Right cardiac atrium (tissue), 5 donors: ENCODE data around the gene AMDHD2. TPM values are rescaled to one million over a fixed set of nuclear protein-coding genes. Genes with fewer than 3 reads are reported as not detected.

ENCODE experiments used
- ATAC-seq, 2 donors: fragments of 200-7000 bp; cut with Tn5 transposase; one replicate each; pipeline versions ENCODE4 v1.8.0 to v1.9.1; 2020; ENCODE audit warnings: moderate library complexity in 2 of 2, mild to moderate bottlenecking in 1 of 2
- DNase-seq, 3 donors: peaks; one replicate each; pipeline ENCODE4 v3.0.0-alpha.2; 2020
- H3K27ac ChIP-seq: one replicate; pipeline ENCODE4 v1.5.1; 2013; ENCODE audit warnings: mild to moderate bottlenecking, low read length, control low read depth, moderate library complexity
- H3K27me3 ChIP-seq: one replicate; pipeline ENCODE4 v1.6.1; 2013; ENCODE audit not compliant: control insufficient read depth, insufficient read depth
- H3K4me1 ChIP-seq: one replicate; pipeline ENCODE4 v1.6.1; 2013; ENCODE audit warnings: low read length; ENCODE audit not compliant: control insufficient read depth, insufficient read depth
- H3K4me3 ChIP-seq: one replicate; pipeline ENCODE4 v1.5.1; 2013; ENCODE audit warnings: low read length, control low read depth
- H3K9me3 ChIP-seq: one replicate; pipeline ENCODE4 v1.6.1; 2013; ENCODE audit warnings: low read length; ENCODE audit not compliant: control insufficient read depth
- WGBS: extraction: QIAGEN DNeasy Blood & Tissue Kit; methylation state at CpG from one replicate; pipeline ENCODE4 v1.1.7; 2013; 5-methylcytosine and 5-hydroxymethylcytosine counted together
- intact Hi-C, 4 donors: fragments of 100-400 bp; cut with DNase I; formaldehyde crosslinking; loops; one replicate each; pipeline versions ENCODE4 v1.11.0 to v1.14.0; 2022 to 2023
- polyA plus RNA-seq: library from polyadenylated mRNA; stranded (reverse); fragments of 200-250 nt; gene quantifications from one replicate; pipeline ENCODE4 v1.2.3, GENCODE V29; 2013
- total RNA-seq, 4 donors: library from RNA; stranded (reverse); fragmentation: NEBNext Ultra II Directional; extraction: Animal tissue kit (Norgen Biotek cat#: 25700); gene quantifications; one replicate each; pipeline ENCODE4 v1.2.1, GENCODE V29; 2021
- donor health status: healthy with polysubstance abuse.
- donor health status: DM: no; HTN: yes; CAD: no.
- donor health status: DM: no; HTN: no; CAD: no.
- donor health status: DM: no; HTN: yes; CAD: no; lungs with severe emphysema.
- donor health status: DM: yes; HTN: yes; CAD: no.

AMDHD2 gene
- total and polyA plus RNA-seq, 5 donors = 10.6 to 16.5 (median 13.2) TPM

GRCh38 chr16:2520784-2521531 is 787 bp downstream of the AMDHD2 start:
- ATAC-seq = no peak
- peak overlapping the region; percentile 7 for H3K27ac ChIP-seq
- WGBS = 18% methylated on average over 41 of the region's 41 CpGs
- H3K27me3 ChIP-seq = no peaks in the 10 kb centered on the region
- H3K9me3 ChIP-seq = no peaks in the 10 kb centered on the region
- DNase-seq = peak in 2 of 3 donors; percentile 75 to 76
- H3K4me3 ChIP-seq = peak overlapping the region; percentile 73
- intact Hi-C loops = no loop called here
- H3K4me1 ChIP-seq = peaks cover 12% of the 10 kb centered on the region

GRCh38 chr16:2523801-2524231 is 3.6 kb downstream of the AMDHD2 start:
- no peaks in the 10 kb centered on the region for H3K9me3 ChIP-seq
- no peaks in the 10 kb centered on the region for H3K27me3 ChIP-seq
- peaks cover 2% of the 10 kb centered on the region for H3K4me1 ChIP-seq
- H3K4me3 ChIP-seq = no peak overlapping the region
- intact Hi-C loops = no loop called here
- H3K27ac ChIP-seq = no peak overlapping the region
- ATAC-seq (no peak), DNase-seq (peak in 1 of 3 donors; percentile 31)
- 87% methylated on average over 6 of the region's 6 CpGs for WGBS

GRCh38 chr16:2524339-2524938 is 4.3 kb downstream of the AMDHD2 start:
- no peak for ATAC-seq
- peak in 1 of 3 donors; percentile 25 for DNase-seq
- intact Hi-C loops = no loop called here
- WGBS = 92% methylated on average over 9 of the region's 9 CpGs
- H3K4me3 ChIP-seq = no peak overlapping the region
- no peak overlapping the region for H3K27ac ChIP-seq
- no peaks in the 10 kb centered on the region for H3K9me3 ChIP-seq
- H3K27me3 ChIP-seq = no peaks in the 10 kb centered on the region
- no peaks in the 10 kb centered on the region for H3K4me1 ChIP-seq

DNA sequence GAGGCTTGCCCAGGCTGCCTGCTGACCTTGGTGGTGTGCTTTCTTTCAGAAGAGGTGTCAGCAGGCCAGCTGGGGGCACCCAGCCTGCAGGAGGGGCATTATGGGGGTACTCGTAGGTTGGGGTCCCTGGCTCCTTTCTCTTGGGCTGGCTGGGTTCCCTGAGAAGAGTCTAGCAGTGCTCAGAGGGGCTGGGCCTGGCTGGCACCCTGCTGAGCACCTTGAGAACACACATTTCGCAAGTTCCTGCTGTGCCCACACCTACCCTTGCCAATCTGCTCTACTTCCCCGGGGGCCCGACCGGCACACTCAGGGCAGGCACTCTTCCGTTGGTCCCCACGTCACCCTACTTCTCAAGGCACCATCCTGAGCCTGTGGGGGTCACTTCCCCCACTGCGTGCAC is 6.0 kb downstream of the AMDHD2 start:
- Histone ChIP-seq H3K27me3 (no peaks in the 10 kb centered on the region), H3K27ac (no peak overlapping the region), H3K9me3 (no peaks in the 10 kb centered on the region), H3K4me1 (no peaks in the 10 kb centered on the region), H3K4me3 (no peak overlapping the region)
- DNase-seq (peak in 2 of 3 donors; percentile 37 to 57), ATAC-seq (no peak)
- 84% methylated on average over 8 of the region's 8 CpGs for WGBS
- intact Hi-C loops = no loop called here

GRCh38 chr16:2527071-2527783 is 7.1 kb downstream of the AMDHD2 start:
- DNase-seq = peak in 2 of 3 donors; percentile 51 to 55
- no peaks in the 10 kb centered on the region for H3K27me3 ChIP-seq
- no peaks in the 10 kb centered on the region for H3K9me3 ChIP-seq
- intact Hi-C loops = no loop called here
- no peaks in the 10 kb centered on the region for H3K4me1 ChIP-seq
- no peak overlapping the region for H3K27ac ChIP-seq
- H3K4me3 ChIP-seq = no peak overlapping the region
- ATAC-seq = no peak
- 91% methylated on average over 12 of the region's 12 CpGs for WGBS

GRCh38 chr16:2527784-2528100 is 7.6 kb downstream of the AMDHD2 start:
- 96% methylated on average over 24 of the region's 24 CpGs for WGBS
- Histone ChIP-seq H3K27ac (no peak overlapping the region), H3K27me3 (no peaks in the 10 kb centered on the region), H3K4me3 (no peak overlapping the region), H3K9me3 (no peaks in the 10 kb centered on the region), H3K4me1 (no peaks in the 10 kb centered on the region)
- intact Hi-C loops = no loop called here
- ATAC-seq (no peak), DNase-seq (peak in 2 of 3 donors; percentile 48 to 71)

GRCh38 chr16:2528161-2529060 is 8.2 kb downstream of the AMDHD2 start:
- no peak overlapping the region for H3K27ac ChIP-seq
- intact Hi-C loops = no loop called here
- H3K27me3 ChIP-seq = no peaks in the 10 kb centered on the region
- WGBS = 94% methylated on average over 36 of the region's 36 CpGs
- DNase-seq (peak in 2 of 3 donors; percentile 58 to 63), ATAC-seq (no peak)
- H3K4me1 ChIP-seq = no peaks in the 10 kb centered on the region
- no peak overlapping the region for H3K4me3 ChIP-seq
- no peaks in the 10 kb centered on the region for H3K9me3 ChIP-seq

DNA sequence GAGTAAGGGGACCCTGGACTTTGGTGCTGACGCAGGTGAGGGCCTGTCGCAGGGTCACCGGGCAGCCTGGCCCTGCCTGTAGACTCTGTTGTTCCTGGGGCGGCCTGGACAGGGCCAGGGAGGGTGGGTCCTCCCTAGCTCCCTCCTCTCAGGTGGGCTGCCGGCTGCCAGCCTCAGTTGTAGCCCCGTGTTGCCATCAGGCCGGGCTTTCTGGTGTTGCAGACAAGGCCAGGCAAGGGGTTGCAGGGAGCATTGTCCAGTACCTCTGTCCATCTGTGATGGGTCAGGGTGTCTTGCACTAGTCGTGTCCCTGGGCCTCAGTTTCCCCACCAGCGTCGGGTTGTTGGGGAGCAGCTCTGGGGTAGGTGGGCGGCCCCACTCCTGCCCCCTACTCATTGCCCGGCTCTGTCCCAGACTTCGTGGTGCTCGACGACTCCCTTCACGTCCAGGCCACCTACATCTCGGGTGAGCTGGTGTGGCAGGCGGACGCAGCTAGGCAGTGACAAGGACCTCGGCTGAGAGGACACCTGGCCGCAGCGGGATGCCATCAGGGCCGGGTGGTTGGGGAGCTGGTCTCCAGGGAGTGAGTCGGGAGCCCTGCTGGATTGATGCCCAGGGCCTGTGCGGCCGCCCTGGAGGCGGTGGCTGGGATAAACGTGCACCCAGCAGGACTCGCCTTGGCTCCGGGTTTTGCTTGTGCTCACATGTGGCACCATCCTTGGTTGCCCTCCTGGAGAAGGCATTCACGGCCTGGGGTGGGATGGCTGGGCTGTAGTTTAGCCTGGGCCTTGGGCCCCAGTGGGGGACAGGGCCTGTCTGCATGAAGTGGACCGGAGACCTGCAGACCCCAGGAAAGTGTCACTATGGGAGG is 9.1 kb downstream of the AMDHD2 start:
- intact Hi-C loops = no loop called here
- no peak overlapping the region for H3K27ac ChIP-seq
- no peaks in the 10 kb centered on the region for H3K9me3 ChIP-seq
- H3K27me3 ChIP-seq = no peaks in the 10 kb centered on the region
- no peak overlapping the region for H3K4me3 ChIP-seq
- 87% methylated on average over 32 of the region's 32 CpGs for WGBS
- no peaks in the 10 kb centered on the region for H3K4me1 ChIP-seq
- no peak for ATAC-seq
- DNase-seq = peak in 2 of 3 donors; percentile 56 to 58

- no peaks in the 10 kb centered on the region for H3K27me3 ChIP-seq
- intact Hi-C loops = no loop called here
- DNase-seq = peak in 2 of 3 donors; percentile 64 to 66
- H3K4me3 ChIP-seq = no peak overlapping the region
- no peaks in the 10 kb centered on the region for H3K4me1 ChIP-seq
- H3K9me3 ChIP-seq = no peaks in the 10 kb centered on the region
- no peak for ATAC-seq
- H3K27ac ChIP-seq = no peak overlapping the region
- 83% methylated on average over 15 of the region's 15 CpGs for WGBS
Measured at GRCh38 chr16:2529961-2530628, 9.9 kb downstream of the AMDHD2 start.
